ENCODE data around the gene LRRC45. TPM values are rescaled to one million over a fixed set of nuclear protein-coding genes. Genes with fewer than 3 reads are reported as not detected.
A peak's percentile ranks its signal among the peaks of the same experiment; 100 is the strongest.

The LRRC45 gene
- total RNA-seq, 2 donors from 2014 or later, result 22.2 to 24.1 TPM

DNA sequence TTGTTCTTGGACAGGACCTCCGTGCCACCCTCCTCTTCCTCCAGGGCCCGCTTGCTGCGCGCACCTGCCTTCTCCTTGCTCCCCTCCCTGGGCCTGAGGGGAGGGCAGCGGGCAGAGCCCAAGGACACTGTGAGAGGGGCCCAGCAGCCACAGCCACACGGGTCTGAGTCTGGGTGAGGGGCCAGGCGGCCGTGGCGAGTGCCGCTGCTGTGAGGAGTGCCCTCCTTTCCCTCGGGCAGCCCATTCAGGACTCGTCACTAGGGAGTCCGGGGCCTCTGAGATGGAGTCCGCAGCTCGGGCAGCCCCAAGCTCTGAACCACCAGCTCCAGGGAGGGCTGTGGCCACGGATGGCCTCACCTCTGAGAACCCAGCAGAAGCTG lies 36.9 kb downstream of the LRRC45 start:
- intact Hi-C loops (cut with DNase I), result no loop called here
- no peaks in the 10 kb centered on the region for H3K27me3 ChIP-seq (replicated peaks; ENCODE audit: insufficient read depth)
- 80% methylated on average over 15 of the region's 16 CpGs for WGBS
- no peak for TF ChIP-seq POLR2AphosphoS5 (IDR thresholded peaks at IDR 0.05)
- TF ChIP-seq POLR2A (IDR thresholded peaks at IDR 0.05), result no peak
- TF ChIP-seq, protein P1, sequence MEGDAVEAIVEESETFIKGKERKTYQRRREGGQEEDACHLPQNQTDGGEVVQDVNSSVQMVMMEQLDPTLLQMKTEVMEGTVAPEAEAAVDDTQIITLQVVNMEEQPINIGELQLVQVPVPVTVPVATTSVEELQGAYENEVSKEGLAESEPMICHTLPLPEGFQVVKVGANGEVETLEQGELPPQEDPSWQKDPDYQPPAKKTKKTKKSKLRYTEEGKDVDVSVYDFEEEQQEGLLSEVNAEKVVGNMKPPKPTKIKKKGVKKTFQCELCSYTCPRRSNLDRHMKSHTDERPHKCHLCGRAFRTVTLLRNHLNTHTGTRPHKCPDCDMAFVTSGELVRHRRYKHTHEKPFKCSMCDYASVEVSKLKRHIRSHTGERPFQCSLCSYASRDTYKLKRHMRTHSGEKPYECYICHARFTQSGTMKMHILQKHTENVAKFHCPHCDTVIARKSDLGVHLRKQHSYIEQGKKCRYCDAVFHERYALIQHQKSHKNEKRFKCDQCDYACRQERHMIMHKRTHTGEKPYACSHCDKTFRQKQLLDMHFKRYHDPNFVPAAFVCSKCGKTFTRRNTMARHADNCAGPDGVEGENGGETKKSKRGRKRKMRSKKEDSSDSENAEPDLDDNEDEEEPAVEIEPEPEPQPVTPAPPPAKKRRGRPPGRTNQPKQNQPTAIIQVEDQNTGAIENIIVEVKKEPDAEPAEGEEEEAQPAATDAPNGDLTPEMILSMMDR (IDR thresholded peaks at IDR 0.05), result no peak
- H3K4me3 ChIP-seq, result no peak overlapping the region
- peak overlapping the region in 1 of 2 donors; percentile 35 for H3K27ac ChIP-seq
- no peaks in the 10 kb centered on the region for H3K9me3 ChIP-seq
- no peak for DNase-seq (ENCODE audit: low spot score)
- peaks cover 20% of the 10 kb centered on the region for H3K4me1 ChIP-seq (replicated peaks)
- peaks cover 7 to 28% of the 10 kb centered on the region in 2 donors for H3K36me3 ChIP-seq

DNA sequence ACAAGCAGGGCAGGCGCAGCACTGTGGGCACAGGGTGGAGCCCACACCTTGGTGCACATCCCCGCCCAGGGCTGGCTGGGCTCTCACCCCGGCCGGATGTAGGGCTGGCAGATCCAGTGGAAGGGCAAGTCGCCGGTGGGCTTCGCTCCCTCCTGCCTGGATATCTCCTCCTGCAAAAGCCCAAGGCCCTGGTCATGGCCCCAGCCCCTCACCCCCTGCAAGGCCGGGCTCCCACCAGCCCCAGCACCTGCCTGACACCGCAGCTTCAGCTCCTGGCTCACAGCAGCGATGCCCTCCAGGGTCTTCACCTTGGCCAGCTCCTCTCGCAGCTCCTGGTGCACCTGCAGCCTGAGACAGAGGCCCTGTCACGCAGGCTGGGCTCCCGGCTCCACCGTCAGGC lies 37.5 kb downstream of the LRRC45 start:
- Histone ChIP-seq H3K4me1 (replicated peaks) (peaks cover 20% of the 10 kb centered on the region), H3K4me3 (no peak overlapping the region), H3K27me3 (replicated peaks; ENCODE audit: insufficient read depth) (no peaks in the 10 kb centered on the region), H3K9me3 (no peaks in the 10 kb centered on the region), H3K36me3 (peaks cover 7 to 24% of the 10 kb centered on the region in 2 donors), H3K27ac (peak overlapping the region in 1 of 2 donors; percentile 85)
- intact Hi-C loops (cut with DNase I), result no loop called here
- no peak for DNase-seq (ENCODE audit: low spot score)
- TF ChIP-seq, protein P1 (IDR thresholded peaks at IDR 0.05), result no peak
- TF ChIP-seq POLR2A (IDR thresholded peaks at IDR 0.05) (no peak), POLR2AphosphoS5 (IDR thresholded peaks at IDR 0.05) (no peak)
- WGBS, result 92% methylated on average over 13 of the region's 14 CpGs

DNA sequence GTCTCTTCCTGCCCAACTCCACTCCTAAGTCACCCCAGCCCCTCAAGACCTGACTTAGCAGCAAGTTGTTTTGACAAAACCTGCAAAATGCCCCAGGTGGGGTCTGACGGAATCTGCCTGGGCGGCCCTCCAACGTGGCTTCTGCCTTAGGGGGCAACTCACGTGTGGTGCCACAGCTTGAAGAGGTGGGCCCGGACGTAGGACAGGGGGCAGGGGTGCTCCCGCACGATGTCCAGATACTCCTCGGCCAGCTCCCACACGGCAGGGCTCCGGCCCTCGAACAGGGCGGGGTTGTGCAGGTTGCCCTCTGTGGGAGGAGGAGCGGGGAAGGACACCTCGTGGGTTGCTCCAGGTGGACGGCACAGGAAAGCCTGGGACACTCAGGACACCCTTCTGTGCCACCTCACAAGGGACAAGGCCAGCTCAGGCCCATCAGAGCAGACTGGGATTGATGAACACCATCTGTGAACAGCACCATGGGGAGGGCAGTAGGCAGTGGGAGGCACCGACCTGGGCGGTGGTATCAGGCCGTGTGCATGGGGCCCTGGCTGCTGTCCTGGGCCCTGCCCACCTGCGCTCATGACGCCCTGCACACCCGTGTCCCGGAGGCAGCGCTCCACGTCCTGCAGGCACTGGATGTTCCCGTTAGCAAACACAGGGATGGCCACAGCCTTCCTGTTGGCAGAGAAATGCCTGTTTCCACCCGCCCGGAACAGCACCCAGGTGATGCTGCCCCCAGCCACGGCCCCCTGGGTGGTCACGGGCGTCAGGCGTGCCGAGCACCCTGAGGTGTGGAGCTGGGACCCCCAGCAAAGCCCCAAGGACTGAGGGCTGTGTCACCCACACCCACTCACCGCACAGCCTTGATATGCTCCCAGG lies 38.2 kb downstream of the LRRC45 start:
- intact Hi-C loops (cut with DNase I), result no loop called here
- TF ChIP-seq POLR2A (IDR thresholded peaks at IDR 0.05) (no peak), POLR2AphosphoS5 (IDR thresholded peaks at IDR 0.05) (peak; percentile 77)
- peak; percentile 49 for DNase-seq (ENCODE audit: low spot score)
- Histone ChIP-seq H3K27ac (peak overlapping the region; percentile 5 to 85), H3K27me3 (replicated peaks; ENCODE audit: insufficient read depth) (no peaks in the 10 kb centered on the region), H3K9me3 (no peaks in the 10 kb centered on the region), H3K36me3 (peaks cover 5 to 17% of the 10 kb centered on the region in 2 donors), H3K4me1 (replicated peaks) (peaks cover 20% of the 10 kb centered on the region), H3K4me3 (no peak overlapping the region)
- WGBS, result 83% methylated on average over 27 of the region's 34 CpGs

DNA sequence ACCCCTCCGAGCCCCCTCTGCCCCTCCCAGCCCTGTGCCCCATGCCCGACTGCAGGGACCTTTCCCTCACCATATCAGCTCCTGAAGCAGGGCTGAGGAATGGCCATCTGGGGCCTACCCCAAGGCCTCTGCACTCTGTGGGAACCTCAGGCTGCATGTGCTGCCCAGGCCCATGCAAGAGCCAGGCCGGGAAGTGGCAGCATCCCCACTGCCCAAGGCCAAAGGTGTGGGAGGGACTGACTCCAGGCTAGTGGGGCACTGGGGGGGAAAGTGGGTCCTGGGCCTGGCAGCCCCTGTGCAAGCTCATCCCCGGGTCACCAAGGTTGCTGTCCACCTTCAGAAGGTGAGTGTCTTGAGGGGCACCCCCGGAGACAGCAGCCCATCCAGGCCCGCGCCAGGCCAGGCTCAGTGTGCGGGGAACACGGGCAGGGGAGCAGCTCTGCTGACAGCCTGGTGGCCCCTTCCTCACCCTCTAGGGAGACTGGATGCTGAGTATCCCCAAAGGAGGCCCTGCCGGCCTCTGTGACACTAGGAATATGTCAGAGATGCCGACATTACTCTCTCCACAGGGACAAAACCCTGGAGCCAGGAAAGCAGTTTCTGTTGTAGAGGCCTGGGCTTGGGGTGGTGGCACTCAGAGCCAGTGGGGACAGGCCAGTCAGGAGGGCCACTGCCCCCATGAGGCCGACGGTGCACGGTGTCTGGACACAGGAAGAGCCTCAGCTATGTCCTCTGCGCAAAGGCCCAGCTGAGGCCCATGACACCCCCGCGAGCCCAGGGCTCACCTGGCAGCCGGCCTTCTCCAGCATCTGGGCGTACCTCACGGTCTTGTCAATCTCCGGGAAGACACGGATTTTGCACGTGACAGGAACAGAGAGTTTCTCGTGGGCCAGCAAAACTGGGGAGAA lies 39.2 kb downstream of the LRRC45 start:
- WGBS, result 77% methylated on average over 24 of the region's 24 CpGs
- Histone ChIP-seq H3K4me1 (replicated peaks) (peaks cover 20% of the 10 kb centered on the region), H3K9me3 (no peaks in the 10 kb centered on the region), H3K36me3 (peaks cover 0 to 11% of the 10 kb centered on the region in 2 donors), H3K4me3 (no peak overlapping the region), H3K27me3 (replicated peaks; ENCODE audit: insufficient read depth) (no peaks in the 10 kb centered on the region), H3K27ac (peak overlapping the region; percentile 5 to 85)
- TF ChIP-seq, protein P1 (IDR thresholded peaks at IDR 0.05), result no peak
- TF ChIP-seq POLR2AphosphoS5 (IDR thresholded peaks at IDR 0.05) (no peak), POLR2A (IDR thresholded peaks at IDR 0.05) (no peak)
- intact Hi-C loops (cut with DNase I), result no loop called here
- no peak for DNase-seq (ENCODE audit: low spot score)

DNA sequence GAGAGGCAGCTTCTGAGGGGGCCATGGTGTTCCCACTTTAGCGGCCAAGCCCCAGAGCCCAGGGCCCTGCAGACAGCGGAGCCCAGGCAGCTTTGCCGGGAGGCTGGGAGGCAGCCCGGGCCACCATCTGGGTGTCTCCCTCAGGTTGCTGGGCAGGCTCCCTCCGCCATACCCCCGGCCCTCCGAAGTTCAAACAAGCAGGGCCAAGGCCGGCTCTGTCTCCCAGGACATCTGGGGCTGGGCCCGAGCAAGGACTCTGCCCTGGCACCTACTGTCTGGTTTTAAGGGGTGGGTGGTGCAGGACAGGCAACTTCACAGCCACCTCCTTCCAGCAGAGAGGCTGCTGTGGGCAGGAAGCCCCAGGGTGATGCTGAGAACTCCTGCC lies 39.9 kb downstream of the LRRC45 start:
- TF ChIP-seq, protein P1 (IDR thresholded peaks at IDR 0.05), result no peak
- TF ChIP-seq POLR2A (IDR thresholded peaks at IDR 0.05) (no peak), POLR2AphosphoS5 (IDR thresholded peaks at IDR 0.05) (no peak)

More for the DNA sequence above, 39.9 kb downstream of the LRRC45 start:
- H3K4me3 ChIP-seq, result no peak overlapping the region
- no peaks in the 10 kb centered on the region for H3K27me3 ChIP-seq (replicated peaks; ENCODE audit: insufficient read depth)
- H3K27ac ChIP-seq, result peak overlapping the region in 1 of 2 donors; percentile 85
- WGBS, result 86% methylated on average over 8 of the region's 9 CpGs
- intact Hi-C loops (cut with DNase I), result no loop called here
- H3K9me3 ChIP-seq, result no peaks in the 10 kb centered on the region
- DNase-seq (ENCODE audit: low spot score), result no peak
- H3K4me1 ChIP-seq (replicated peaks), result peaks cover 20% of the 10 kb centered on the region
- peaks cover 0 to 11% of the 10 kb centered on the region in 2 donors for H3K36me3 ChIP-seq

Measured in prostate gland (tissue), 2 donors.